SK-N-MC (cell line): ENCODE results near the gene ZNF521.

Experiments used
- EZH2 ChIP-seq: fragments of 200-600 bp; sonication (generic); IDR thresholded peaks from one replicate; pipeline ENCODE4 v1.6.1; 2017; ENCODE audit warnings: antibody characterized with exemption
- POLR2AphosphoS5 ChIP-seq: IDR thresholded peaks from 2 replicates; pipeline ENCODE4 v1.6.1; 2012; ENCODE audit warnings: mild to moderate bottlenecking, low read depth, low read length, borderline replicate concordance

- TF ChIP-seq EZH2: no peak
- no peak for TF ChIP-seq POLR2AphosphoS5
These were observed 13.3 kb upstream of the ZNF521 start for GRCh38 chr18:25365242-25365641.
